ENCODE data around the gene CDH8.

CDH8 gene

GRCh38 chr16:61654962-61655361 is 381.3 kb downstream of the CDH8 start:
- no peak for TF ChIP-seq CTCF (IDR thresholded peaks at IDR 0.05; ENCODE audit: low read depth, low read length)
- no peak overlapping the region for H3K4me3 ChIP-seq (ENCODE audit: low read depth, low read length)

- no peak for TF ChIP-seq CTCF (IDR thresholded peaks at IDR 0.05; ENCODE audit: low read depth, low read length)
- H3K4me3 ChIP-seq (ENCODE audit: low read depth, low read length), result no peak overlapping the region
Observed at GRCh38 chr16:61653544-61653943, 382.7 kb downstream of the CDH8 start.

DNA sequence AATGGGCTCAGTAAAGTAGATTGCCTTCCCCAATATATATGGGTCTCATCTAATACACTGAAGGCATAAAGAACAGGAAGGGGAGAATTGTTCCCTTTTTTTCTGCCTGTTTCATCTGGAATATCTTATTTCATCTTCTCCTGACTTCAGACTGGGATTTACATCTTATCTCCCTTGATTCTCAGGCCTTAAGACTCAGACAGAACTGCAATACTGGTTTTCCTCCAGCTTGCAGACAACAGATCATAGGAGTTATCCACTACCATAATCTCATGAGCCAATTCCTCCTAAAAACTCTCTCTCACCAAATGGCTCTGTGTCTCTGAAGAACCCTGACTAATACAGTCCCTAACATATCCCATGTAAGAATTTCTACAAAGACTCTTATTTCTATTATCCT is 390.7 kb downstream of the CDH8 start:
- no peak overlapping the region for H3K4me3 ChIP-seq (ENCODE audit: low read depth, low read length)
- TF ChIP-seq CTCF (IDR thresholded peaks at IDR 0.05; ENCODE audit: low read depth, low read length), result no peak

DNA sequence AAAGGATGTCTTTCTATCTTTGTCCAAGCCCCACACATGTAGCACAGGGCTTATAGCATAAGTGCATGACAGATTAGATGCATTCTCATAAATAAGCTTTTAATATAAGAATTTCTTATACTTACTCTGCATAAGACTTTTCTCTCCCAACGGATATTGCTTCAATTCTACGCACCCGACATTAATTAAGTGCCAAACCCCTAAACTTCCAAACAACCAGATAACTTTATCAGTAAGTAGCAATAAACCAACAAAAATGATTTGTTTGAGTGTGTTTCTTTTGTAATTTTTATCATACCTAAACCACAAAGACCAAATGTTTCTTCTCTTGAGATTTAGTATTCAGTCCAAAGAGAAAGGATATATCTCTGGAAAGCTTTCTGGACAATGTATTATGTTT is 391.5 kb downstream of the CDH8 start:
- no peak for TF ChIP-seq CTCF (IDR thresholded peaks at IDR 0.05; ENCODE audit: low read depth, low read length)
- no peak overlapping the region for H3K4me3 ChIP-seq (ENCODE audit: low read depth, low read length)

- no peak overlapping the region for H3K4me3 ChIP-seq (ENCODE audit: low read depth, low read length)
- no peak for TF ChIP-seq CTCF (IDR thresholded peaks at IDR 0.05; ENCODE audit: low read depth, low read length)
Observed at GRCh38 chr16:61617219-61617783, 418.9 kb downstream of the CDH8 start.

DNA sequence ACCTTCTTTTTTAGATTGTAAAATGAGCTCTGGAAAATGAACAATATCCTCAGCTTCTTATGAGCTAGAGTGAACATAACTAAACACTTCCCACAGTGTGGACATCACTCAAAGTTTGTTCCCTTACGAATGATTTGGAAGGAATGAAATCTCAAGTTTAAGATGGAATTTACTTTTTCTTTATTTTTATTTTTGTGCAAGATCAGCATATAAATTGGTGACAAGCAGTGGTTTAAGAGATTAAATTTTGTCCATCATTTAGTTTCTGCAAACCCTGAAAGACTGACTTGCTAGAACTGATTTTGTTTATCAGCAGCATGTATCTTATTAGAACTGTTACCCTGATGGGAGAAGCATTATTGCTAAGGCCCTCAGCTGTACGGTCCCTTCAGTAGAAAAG is 420.1 kb downstream of the CDH8 start:
- no peak for TF ChIP-seq CTCF (IDR thresholded peaks at IDR 0.05; ENCODE audit: low read depth, low read length)

GRCh38 chr16:61611847-61612491 is 424.3 kb downstream of the CDH8 start:
- H3K4me3 ChIP-seq (ENCODE audit: low read depth, low read length), result no peak overlapping the region
- no peak for TF ChIP-seq CTCF (IDR thresholded peaks at IDR 0.05; ENCODE audit: low read depth, low read length)

More for the DNA sequence above, 420.1 kb downstream of the CDH8 start:
- no peak overlapping the region for H3K4me3 ChIP-seq (ENCODE audit: low read depth, low read length)
